ENCODE measurements around the gene SLC66A1.
A peak's percentile ranks its signal among the peaks of the same experiment; 100 is the strongest.

The SLC66A1 gene

DNA sequence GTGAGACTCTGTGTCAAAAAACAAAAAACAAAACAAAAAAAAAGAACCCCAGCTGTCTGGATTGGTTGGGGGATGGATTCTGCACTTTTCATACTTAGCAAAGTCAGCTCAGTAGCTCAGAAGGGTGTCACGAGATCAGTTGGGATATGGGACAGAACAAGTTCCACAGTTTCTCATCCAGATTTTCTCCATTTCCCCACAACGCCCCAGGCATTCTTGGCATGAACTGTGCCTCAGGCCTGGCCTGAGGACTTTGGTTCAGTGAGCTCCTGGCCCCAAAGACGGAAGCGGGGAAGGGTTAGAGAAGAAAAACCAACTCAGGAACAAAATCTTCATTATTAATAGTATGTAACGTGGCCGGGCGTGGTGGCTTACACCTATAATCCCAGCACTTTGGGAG is 2.1 kb upstream of the SLC66A1 start:
- no peaks in the 10 kb centered on the region for H3K27me3 ChIP-seq (ENCODE audit: insufficient read depth, low read depth, severe bottlenecking)
- DNase-seq: no peak
- H3K36me3 ChIP-seq: peaks cover 59% of the 10 kb centered on the region
- no peaks in the 10 kb centered on the region for H3K9me3 ChIP-seq (ENCODE audit: severe bottlenecking)
- no peak overlapping the region for H3K4me3 ChIP-seq (ENCODE audit: low read depth, low read length)
- H3K27ac ChIP-seq: no peak overlapping the region
- TF ChIP-seq, protein P1, sequence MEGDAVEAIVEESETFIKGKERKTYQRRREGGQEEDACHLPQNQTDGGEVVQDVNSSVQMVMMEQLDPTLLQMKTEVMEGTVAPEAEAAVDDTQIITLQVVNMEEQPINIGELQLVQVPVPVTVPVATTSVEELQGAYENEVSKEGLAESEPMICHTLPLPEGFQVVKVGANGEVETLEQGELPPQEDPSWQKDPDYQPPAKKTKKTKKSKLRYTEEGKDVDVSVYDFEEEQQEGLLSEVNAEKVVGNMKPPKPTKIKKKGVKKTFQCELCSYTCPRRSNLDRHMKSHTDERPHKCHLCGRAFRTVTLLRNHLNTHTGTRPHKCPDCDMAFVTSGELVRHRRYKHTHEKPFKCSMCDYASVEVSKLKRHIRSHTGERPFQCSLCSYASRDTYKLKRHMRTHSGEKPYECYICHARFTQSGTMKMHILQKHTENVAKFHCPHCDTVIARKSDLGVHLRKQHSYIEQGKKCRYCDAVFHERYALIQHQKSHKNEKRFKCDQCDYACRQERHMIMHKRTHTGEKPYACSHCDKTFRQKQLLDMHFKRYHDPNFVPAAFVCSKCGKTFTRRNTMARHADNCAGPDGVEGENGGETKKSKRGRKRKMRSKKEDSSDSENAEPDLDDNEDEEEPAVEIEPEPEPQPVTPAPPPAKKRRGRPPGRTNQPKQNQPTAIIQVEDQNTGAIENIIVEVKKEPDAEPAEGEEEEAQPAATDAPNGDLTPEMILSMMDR (IDR thresholded peaks at IDR 0.05; ENCODE audit: low read depth, low read length): no peak

DNA sequence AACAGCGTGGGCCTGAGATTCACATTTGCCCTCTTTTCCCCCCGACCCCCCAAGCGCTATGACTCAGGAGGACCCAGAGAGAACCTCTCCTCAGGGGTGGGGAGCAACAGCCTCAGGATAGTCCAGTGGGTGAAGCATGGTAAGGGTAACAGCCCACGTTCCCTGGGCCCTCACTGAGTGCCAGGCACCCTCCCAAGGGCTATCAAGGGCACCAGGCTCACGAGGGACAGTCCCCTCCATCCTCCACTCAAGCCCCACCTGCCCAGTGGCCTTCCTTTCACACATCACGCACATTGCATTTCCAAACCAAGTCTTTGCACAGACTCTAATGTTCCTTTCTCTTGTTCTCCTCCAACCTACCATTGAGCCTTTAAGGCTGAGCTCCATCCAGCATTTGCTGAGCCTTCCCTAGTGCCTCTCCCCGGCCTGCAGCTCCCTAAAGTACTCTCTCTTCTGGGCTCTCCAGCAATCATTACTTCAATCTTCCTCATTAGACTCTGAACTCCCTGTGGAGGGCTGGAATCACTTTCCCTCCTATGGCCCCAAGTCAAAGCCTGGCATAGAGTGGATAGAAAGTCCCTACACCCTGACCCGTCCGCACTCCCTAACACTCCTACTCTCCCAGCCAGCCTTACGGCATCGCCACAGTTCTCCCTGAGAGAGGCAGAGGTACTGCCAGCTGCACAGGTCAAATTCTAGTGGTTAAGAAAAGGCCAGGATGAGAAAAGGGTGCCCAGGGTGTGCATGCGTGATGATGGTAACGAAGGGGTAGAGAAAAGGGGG is 1.2 kb upstream of the SLC66A1 start:
- H3K27me3 ChIP-seq (ENCODE audit: insufficient read depth, low read depth, severe bottlenecking): no peaks in the 10 kb centered on the region
- TF ChIP-seq, protein P1 (IDR thresholded peaks at IDR 0.05; ENCODE audit: low read depth, low read length): no peak
- no peak for DNase-seq
- no peaks in the 10 kb centered on the region for H3K9me3 ChIP-seq (ENCODE audit: severe bottlenecking)
- peak overlapping the region; percentile 89; the same call in 1 of the 2 replicates for H3K27ac ChIP-seq
- H3K4me3 ChIP-seq (ENCODE audit: low read depth, low read length): peak overlapping the region; percentile 86
- peaks cover 51% of the 10 kb centered on the region for H3K36me3 ChIP-seq

DNA sequence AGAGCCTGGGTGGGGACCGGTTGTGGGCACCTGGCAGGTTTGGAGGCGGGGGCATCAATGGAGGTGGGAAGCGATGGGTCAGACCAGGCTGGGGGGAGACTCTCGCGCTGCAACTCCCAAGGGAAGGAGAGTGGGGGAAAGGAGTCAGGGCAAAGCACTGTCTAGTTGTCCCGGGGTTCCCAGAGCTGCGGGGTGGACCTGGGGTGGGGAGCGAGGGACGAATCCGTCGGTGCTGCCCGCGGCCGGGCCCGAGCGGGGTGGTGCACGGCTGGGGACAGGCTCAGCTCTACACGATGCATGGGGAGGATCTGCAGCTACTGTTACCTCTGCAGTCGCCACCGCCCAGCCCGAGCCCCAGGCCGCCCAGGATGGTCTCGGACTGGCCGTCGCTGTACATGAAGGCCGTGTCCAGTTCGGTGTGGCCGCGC is 609 bp upstream of the SLC66A1 start:
- no peaks in the 10 kb centered on the region for H3K27me3 ChIP-seq (ENCODE audit: insufficient read depth, low read depth, severe bottlenecking)
- TF ChIP-seq, protein P1 (IDR thresholded peaks at IDR 0.05; ENCODE audit: low read depth, low read length): no peak
- H3K27ac ChIP-seq: peak overlapping the region; percentile 89
- no peaks in the 10 kb centered on the region for H3K9me3 ChIP-seq (ENCODE audit: severe bottlenecking)
- peaks cover 44% of the 10 kb centered on the region for H3K36me3 ChIP-seq
- peak overlapping the region; percentile 86 for H3K4me3 ChIP-seq (ENCODE audit: low read depth, low read length)
- DNase-seq: peak; percentile 29

DNA sequence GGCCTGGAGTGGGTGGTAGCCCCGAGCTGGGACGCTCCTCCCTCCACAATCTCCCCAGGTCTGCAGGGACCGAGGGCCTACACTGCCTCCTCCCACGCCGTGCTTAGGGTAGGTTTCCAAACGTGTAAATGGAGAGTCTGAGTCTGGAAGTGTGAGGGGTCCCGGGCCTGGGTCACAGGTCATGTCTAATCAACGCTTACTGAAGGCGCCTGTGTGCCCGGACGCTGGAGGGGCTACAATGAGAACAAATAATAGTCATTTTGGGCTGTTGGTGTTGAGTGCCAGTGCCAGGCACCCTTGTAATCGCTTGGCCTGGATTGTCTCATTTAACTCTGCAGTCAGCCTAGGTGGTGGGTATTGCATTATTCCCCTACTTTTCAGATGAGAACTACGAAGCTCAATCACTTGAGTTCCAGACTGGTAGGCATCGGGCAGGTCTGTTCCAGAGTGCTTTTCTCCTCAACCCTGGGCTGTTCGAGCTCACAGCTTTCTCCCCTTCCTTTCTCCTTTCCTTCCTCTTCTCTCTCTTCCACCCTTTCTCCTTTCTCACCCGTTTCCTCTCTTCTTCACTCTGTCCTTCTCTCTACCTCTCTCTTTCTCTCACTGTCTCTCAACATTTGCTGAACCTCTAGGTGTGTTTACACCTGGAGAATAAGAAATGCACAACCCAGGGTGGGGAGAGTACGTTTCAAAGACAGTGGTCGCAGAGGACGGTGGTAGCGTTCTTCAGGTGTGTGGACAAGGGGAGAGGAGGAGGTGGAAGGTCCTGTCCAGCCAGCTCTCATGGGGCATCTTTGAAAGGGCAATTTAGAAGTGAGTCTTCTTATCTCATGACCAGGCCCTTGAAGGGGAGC is 883 bp downstream of the SLC66A1 start:
- Histone ChIP-seq H3K9me3 (ENCODE audit: severe bottlenecking) (no peaks in the 10 kb centered on the region), H3K27me3 (ENCODE audit: insufficient read depth, low read depth, severe bottlenecking) (no peaks in the 10 kb centered on the region), H3K4me3 (ENCODE audit: low read depth, low read length) (peak overlapping the region; percentile 81), H3K27ac (peak overlapping the region; percentile 89), H3K36me3 (peaks cover 35% of the 10 kb centered on the region)
- TF ChIP-seq, protein P1 (IDR thresholded peaks at IDR 0.05; ENCODE audit: low read depth, low read length): no peak
- no peak for DNase-seq

DNA sequence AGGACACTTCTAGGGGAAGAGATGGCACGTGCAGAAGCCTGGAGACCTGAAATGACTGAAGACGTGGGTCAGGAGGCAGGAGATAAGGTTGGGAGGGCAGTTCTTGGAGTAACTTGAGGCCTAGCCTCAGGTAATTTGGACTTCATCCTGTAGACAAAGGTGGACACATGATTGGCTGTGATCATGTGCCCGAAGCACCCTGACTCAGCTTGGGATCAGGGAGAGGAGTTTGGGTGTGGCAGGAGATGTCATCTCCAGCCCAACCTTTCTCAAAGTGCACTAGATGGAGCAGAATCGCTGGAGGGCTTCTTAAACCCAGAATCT is 1.5 kb downstream of the SLC66A1 start:
- no peak overlapping the region for H3K4me3 ChIP-seq (ENCODE audit: low read depth, low read length)
- TF ChIP-seq, protein P1 (IDR thresholded peaks at IDR 0.05; ENCODE audit: low read depth, low read length): no peak
- no peak for DNase-seq
- no peak overlapping the region for H3K27ac ChIP-seq
- no peaks in the 10 kb centered on the region for H3K27me3 ChIP-seq (ENCODE audit: insufficient read depth, low read depth, severe bottlenecking)
- peaks cover 34% of the 10 kb centered on the region for H3K36me3 ChIP-seq
- H3K9me3 ChIP-seq (ENCODE audit: severe bottlenecking): no peaks in the 10 kb centered on the region
